Ectodermal cell (in vitro differentiated cells): ENCODE measurements around the gene TPSB2.
"Not testable (repeated sequence)": the region's sequence is repeated elsewhere in the genome, so short reads cannot be mapped to it uniquely, and the experiment has no call there.

ENCODE experiments used
- H3K27ac ChIP-seq: 2 replicates; pipeline ENCODE4 v1.7.0; 2013; ENCODE audit warnings: mild to moderate bottlenecking, low read depth, low read length; ENCODE audit not compliant: insufficient read depth, poor library complexity, severe bottlenecking
- H3K27me3 ChIP-seq: 2 replicates; pipeline ENCODE4 v1.7.0; 2013; ENCODE audit warnings: mild to moderate bottlenecking, low read length; ENCODE audit not compliant: insufficient read depth, control insufficient read depth, poor library complexity, severe bottlenecking
- H3K36me3 ChIP-seq: one replicate; pipeline ENCODE4 v1.7.0; 2013; ENCODE audit warnings: low read length; ENCODE audit not compliant: control insufficient read depth, insufficient read depth
- H3K4me1 ChIP-seq: one replicate; pipeline ENCODE4 v1.7.0; 2013; ENCODE audit warnings: low read length; ENCODE audit not compliant: control insufficient read depth, insufficient read depth
- H3K4me3 ChIP-seq: 2 replicates; pipeline ENCODE4 v1.7.0; 2013; ENCODE audit warnings: low read depth, low read length, control low read depth; ENCODE audit not compliant: insufficient read depth
- H3K9me3 ChIP-seq: 2 replicates; pipeline ENCODE4 v1.7.0; 2013; ENCODE audit warnings: mild to moderate bottlenecking, low read length, moderate library complexity; ENCODE audit not compliant: control insufficient read depth
- WGBS, 2 experiments: methylation state at CpG; one replicate each; pipeline ENCODE4 v1.1.7; 2013; ENCODE audit warnings: missing lambda C conversion rate in 2 of 2; 5-methylcytosine and 5-hydroxymethylcytosine counted together

The TPSB2 gene

DNA sequence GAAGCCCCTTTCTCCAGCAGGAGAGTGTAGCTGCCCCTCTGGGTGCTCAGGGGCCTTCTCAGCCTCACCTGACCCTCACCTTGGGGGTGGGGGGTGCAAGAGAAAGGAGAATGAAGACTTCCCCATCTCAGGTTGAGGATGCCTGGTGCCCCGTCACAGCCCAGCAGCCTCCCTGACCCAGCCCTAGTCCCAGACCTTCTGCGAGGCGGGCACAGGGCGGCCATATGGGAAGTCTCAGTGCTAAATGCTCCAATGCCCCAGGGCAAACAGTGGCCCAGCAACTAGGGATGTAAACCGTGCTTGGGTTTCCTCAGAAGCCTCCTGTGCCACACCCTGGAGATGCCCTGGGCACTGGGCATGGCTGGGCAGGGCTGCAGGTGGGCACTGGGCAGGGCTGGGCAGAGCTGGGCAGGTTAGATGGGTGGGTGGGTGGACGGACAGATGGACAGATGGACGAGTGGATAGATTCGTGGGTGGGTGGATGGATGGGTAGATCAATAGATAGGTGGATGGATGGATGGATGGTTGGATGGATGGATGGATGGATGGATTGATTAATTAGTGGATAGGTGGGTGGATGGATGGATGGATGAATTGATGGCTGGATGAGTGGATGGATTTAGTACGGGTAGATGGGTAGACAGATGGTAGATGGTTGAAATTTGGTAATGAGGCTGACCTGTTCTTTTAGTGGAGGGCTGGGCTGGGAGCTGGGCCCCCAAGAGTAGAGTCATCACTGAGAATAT lies 42.6 kb upstream of the TPSB2 start:
- Histone ChIP-seq H3K4me1 (peaks cover 1% of the 10 kb centered on the region), H3K27ac (no peak overlapping the region), H3K36me3 (no peaks in the 10 kb centered on the region), H3K9me3 (no peaks in the 10 kb centered on the region), H3K4me3 (no peak overlapping the region), H3K27me3 (no peaks in the 10 kb centered on the region)
- 81 to 87% methylated on average over 9 of the region's 9 CpGs for WGBS, 2 experiments

DNA sequence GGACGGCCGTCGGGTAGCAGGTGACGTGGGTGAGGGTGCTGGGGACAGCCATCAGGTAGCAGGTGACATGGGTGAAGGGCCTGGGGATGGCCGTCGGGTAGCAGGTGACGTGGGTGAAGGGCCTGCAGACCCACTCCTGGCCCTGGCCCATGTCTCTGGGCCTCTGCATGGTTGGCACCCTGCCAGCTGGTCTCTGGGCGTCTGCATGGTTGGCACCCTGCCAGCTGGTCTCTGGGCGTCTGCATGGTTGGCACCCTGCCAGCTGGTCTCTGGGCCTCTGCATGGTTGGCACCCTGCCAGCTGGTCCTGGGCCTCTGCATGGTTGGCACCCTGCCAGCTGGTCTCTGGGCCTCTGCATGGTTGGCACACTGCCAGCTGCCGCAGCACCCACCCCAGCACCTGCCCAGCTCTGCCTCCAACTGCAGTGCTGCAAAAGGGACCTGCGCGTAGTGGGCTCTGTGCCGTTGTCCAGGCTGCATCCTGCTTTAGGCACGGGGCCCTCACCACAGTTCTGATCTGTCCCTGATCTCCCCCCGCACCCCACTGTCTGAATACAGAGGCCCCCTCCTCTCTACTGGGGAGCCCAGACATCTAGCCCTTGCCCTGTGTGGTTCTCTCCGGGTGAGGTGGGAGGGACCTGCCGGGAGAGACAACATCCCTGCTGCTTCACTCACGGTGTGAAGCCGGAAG lies 41.9 kb upstream of the TPSB2 start:
- WGBS, 2 experiments: 89 to 90% methylated on average over 19 of the region's 19 CpGs
- not testable (repeated sequence) for H3K4me1 ChIP-seq, H3K4me3 ChIP-seq, H3K27ac ChIP-seq, H3K36me3 ChIP-seq, H3K27me3 ChIP-seq, H3K9me3 ChIP-seq

DNA sequence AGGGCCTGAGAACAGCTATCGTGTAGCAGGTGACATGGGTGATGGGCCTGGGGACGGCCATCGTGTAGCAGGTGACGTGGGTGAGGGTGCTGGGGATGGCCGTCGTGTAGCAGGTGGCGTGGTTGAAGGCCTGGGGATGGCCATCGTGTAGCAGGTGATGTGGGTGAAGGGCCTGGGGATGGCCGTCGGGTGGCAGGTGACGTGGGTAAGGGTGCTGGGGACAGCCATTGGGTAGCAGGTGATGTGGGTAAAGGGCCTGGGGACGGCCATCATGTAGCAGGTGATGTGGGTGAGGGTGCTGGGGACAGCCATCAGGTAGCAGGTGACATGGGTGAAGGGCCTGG lies 41.4 kb upstream of the TPSB2 start:
- no peak overlapping the region for H3K27ac ChIP-seq
- no peaks in the 10 kb centered on the region for H3K9me3 ChIP-seq
- no peaks in the 10 kb centered on the region for H3K27me3 ChIP-seq
- no peaks in the 10 kb centered on the region for H3K36me3 ChIP-seq
- H3K4me1 ChIP-seq: no peaks in the 10 kb centered on the region
- WGBS, 2 experiments: 94 to 95% methylated on average over 12 of the region's 12 CpGs
- H3K4me3 ChIP-seq: no peak overlapping the region

DNA sequence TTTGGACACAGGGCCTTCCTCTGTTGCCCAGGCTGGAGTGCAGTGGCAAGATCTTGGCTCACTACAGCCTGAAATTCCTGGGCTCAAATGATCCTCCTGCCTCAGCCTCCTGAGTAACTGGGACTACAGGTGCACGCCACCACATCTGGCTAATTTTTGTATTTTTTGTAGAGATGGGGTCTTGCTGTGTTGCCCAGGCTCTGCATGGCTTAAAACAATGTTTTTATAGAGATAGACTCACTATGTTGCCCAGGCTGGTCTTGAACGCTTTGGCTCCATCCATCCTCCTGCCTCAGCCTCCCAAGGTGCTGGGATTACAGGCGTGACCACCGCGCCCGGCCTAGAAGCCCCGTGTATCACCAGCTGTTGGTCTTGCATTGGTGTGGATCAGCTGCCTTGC lies 39.4 kb upstream of the TPSB2 start:
- not testable (repeated sequence) for H3K36me3 ChIP-seq, H3K9me3 ChIP-seq, H3K27me3 ChIP-seq, H3K4me3 ChIP-seq, H3K4me1 ChIP-seq, H3K27ac ChIP-seq
- 93 to 95% methylated on average over 7 of the region's 7 CpGs for WGBS, 2 experiments

DNA sequence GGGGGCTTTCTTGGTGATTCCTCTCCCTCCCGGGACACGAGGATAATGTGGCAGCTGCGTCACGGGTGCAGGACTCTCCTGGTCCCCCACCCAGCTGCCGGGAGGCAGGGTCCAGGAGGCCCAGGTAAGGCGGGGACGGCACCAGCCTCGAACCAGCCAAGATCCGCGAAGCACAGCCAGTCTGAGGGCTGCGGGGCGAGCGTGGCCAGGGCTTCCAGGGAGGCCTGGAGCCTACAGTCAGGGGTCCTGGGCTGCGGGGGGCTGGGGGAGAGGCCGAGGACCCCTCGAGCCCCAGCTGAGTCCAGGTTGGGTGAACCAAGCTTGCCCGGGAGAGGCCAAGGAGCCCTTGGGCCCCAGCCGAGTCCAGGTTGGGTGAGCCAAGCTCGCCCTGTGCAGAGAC lies 35.8 kb upstream of the TPSB2 start:
- H3K27ac ChIP-seq: no peak overlapping the region
- peaks cover 24% of the 10 kb centered on the region for H3K27me3 ChIP-seq

DNA sequence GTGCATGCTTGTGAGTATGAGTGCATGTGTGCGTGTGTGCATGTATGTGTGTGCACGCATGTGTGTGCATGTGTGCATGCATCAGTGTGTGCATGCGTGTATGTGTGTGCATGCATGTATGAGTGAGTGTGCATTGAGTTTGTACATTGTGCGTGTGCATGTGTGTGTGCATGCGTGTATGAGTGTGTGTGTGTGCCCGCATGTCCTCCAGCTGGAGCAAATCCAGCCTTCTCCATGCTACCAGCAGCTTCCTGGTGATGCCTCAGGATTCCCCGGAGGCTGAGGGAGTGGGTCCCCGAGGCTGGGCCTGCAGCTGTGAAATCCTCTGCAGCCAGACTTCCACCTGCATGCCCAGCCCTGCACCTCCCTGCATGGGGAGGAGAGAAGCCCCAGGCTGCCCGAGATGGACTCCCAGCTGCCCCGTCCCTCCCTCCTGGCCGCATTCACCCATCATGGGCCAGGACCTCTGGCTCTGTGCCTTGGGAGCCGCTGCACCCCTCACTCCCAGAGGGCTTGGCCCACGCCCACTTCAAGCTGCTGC lies 35.2 kb upstream of the TPSB2 start:
- WGBS, 2 experiments: 89 to 91% methylated on average over 13 of the region's 13 CpGs
- Histone ChIP-seq H3K36me3 (no peaks in the 10 kb centered on the region), H3K4me3 (no peak overlapping the region), H3K4me1 (no peaks in the 10 kb centered on the region), H3K9me3 (no peaks in the 10 kb centered on the region), H3K27ac (no peak overlapping the region), H3K27me3 (peaks cover 31% of the 10 kb centered on the region)

More for the DNA sequence above, 35.8 kb upstream of the TPSB2 start:
- WGBS, 2 experiments: 91 to 92% methylated on average over 19 of the region's 19 CpGs
- no peaks in the 10 kb centered on the region for H3K9me3 ChIP-seq
- H3K4me1 ChIP-seq: no peaks in the 10 kb centered on the region
- no peaks in the 10 kb centered on the region for H3K36me3 ChIP-seq
- H3K4me3 ChIP-seq: no peak overlapping the region

DNA sequence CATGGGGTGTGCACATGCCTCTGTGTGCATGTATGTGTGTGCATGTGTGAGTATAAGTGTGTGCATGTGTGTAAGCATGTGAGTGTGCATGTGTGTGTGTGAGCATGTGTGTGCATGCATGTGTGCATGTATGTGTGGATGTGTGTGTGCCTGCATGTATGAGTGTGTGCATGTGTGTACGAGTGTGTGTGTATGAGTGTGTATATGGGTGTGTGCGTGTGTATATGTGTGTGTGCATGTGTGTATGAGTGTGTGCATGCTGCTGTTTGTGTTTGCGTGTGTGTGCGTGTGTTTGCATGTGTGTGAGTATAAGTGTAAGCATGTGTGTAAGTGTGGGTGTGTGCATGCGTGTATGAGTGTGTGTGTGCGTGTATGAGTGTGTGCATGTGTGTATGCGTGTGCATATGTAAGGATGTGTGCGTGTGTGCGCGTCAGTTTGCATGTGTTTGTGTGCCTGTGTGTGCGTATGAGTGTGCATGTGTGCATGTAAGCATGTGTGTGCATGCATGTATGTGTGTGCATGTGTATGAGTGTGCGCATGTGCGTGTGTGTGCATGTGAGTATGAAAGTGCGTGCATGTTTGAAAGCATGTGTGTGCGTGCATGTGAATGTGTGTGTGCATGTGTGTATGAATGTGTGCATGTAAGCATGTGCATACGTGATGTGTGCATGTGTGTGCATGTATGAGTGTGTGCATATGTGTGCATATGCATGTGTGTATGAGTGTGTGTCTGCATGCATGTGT lies 34.5 kb upstream of the TPSB2 start:
- Histone ChIP-seq H3K27me3 (peaks cover 38% of the 10 kb centered on the region), H3K27ac (no peak overlapping the region), H3K36me3 (no peaks in the 10 kb centered on the region), H3K9me3 (no peaks in the 10 kb centered on the region), H3K4me3 (no peak overlapping the region), H3K4me1 (no peaks in the 10 kb centered on the region)
- WGBS, 2 experiments: 95 to 96% methylated on average over 16 of the region's 16 CpGs

DNA sequence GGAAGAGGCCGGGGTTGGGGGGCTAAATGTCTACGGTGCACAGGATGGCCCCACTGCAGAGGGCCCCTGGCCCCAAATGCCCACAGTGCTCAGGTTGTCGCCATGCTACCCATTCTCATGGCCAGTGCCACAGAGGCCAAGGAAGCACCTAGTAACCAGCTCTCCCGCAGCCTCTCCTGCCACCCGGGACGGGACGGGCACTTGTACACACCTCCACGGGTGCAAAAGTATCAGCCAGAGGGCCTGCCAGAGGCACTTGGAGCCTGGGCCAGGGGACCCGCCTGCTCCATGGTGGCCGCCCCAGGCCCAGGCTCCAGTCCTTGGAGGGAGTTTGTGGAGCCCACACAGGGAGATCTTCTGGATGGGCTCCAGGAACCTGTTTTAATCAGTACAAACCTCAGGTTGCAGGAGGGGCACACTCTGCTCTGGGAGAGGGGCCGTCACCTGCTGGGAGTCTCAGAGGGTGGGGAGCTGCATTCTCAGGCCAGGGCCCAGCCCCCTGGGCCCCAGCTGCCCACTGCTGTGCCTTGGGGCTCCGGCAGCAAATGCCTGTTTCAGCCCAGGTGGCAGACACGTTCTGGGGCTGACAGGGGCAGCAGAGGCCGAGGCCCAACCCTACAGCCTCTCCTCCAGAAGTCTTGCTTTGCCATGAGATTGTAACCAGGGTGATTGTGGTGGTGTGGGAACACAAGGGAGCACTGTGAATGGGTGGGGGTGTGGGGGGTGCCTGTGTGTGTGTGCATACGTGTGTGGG lies 33.8 kb upstream of the TPSB2 start:
- no peaks in the 10 kb centered on the region for H3K36me3 ChIP-seq
- 87 to 90% methylated on average over 15 of the region's 15 CpGs for WGBS, 2 experiments
- peaks cover 4% of the 10 kb centered on the region for H3K4me1 ChIP-seq
- H3K27ac ChIP-seq: no peak overlapping the region
- no peaks in the 10 kb centered on the region for H3K9me3 ChIP-seq
- H3K4me3 ChIP-seq: no peak overlapping the region
- H3K27me3 ChIP-seq: peaks cover 45% of the 10 kb centered on the region

DNA sequence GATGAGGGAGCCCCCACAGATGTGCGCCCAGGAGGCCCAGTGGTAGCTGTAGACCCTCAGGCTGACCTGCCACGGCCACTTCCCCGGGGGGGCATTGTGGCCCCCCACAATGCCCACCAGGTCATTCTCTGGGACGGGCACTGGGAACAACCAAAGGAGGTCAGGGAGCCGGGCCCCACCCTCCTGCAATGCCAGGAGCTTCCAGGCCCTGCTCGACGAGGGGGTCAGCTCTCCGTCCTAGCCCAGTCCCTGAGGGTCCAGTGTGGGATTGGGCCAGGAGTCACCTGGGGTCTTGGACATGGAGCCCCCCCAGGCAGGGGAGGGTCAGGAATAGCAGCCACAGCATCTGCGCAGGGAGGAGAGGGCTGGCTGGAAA lies 32.9 kb upstream of the TPSB2 start:
- no peak overlapping the region for H3K27ac ChIP-seq
- H3K4me1 ChIP-seq: peaks cover 5% of the 10 kb centered on the region
- H3K4me3 ChIP-seq: no peak overlapping the region
- H3K27me3 ChIP-seq: peaks cover 47% of the 10 kb centered on the region
- no peaks in the 10 kb centered on the region for H3K9me3 ChIP-seq
- H3K36me3 ChIP-seq: no peaks in the 10 kb centered on the region
- WGBS, 2 experiments: 93 to 94% methylated on average over 9 of the region's 9 CpGs
